ENCODE results near the gene ACACA.
"Not testable (repeated sequence)": the region's sequence is repeated elsewhere in the genome, so short reads cannot be mapped to it uniquely, and the experiment has no call there.

The ACACA gene

GRCh38 chr17:37446027-37446426 lies 39.4 kb upstream of the ACACA start:
- peaks cover 3% of the 10 kb centered on the region for H3F3A ChIP-seq (ENCODE audit: insufficient read depth, low read length)
- no peak overlapping the region for H3K27ac ChIP-seq (ENCODE audit: low read length)
- no peaks in the 10 kb centered on the region for H3K27me3 ChIP-seq (replicated peaks; ENCODE audit: insufficient read depth, low read length)
- H3K4me3 ChIP-seq (ENCODE audit: low read length), result no peak overlapping the region
- TF ChIP-seq EZH2 (optimal IDR thresholded peaks at IDR 0.05; ENCODE audit: low read depth, low read length), result no peak
- no peak for TF ChIP-seq CTCF (IDR thresholded peaks at IDR 0.05; ENCODE audit: low read length)
- no peak for TF ChIP-seq EZH2phosphoT487 (IDR thresholded peaks at IDR 0.05; ENCODE audit: low read length)
- no peaks in the 10 kb centered on the region for H3K79me2 ChIP-seq (ENCODE audit: low read length)
- H3K9me2 ChIP-seq (replicated peaks; ENCODE audit: insufficient read depth, low read length), result no peaks in the 10 kb centered on the region
- no peak for DNase-seq
- H4K20me1 ChIP-seq (ENCODE audit: insufficient read depth, low read length), result no peaks in the 10 kb centered on the region
- peaks cover 20% of the 10 kb centered on the region for H3K4me1 ChIP-seq (ENCODE audit: low read length)
- H2AFZ ChIP-seq (ENCODE audit: low read length), result no peak overlapping the region
- H3K9ac ChIP-seq (ENCODE audit: low read length), result no peak overlapping the region
- no peaks in the 10 kb centered on the region; the same call in 1 of the 2 replicates for H3K36me3 ChIP-seq (replicated peaks; ENCODE audit: insufficient read depth, low read length)
- no peak overlapping the region for H3K4me2 ChIP-seq (ENCODE audit: low read depth, low read length)
- H3K9me3 ChIP-seq (replicated peaks; ENCODE audit: insufficient read depth, low read length), result no peaks in the 10 kb centered on the region

GRCh38 chr17:37441369-37442014 lies 34.9 kb upstream of the ACACA start:
- peaks cover 22% of the 10 kb centered on the region for H3K4me1 ChIP-seq (ENCODE audit: low read length)
- not testable (repeated sequence) for H3K9me3 ChIP-seq (replicated peaks; ENCODE audit: insufficient read depth, low read length); H3K27me3 ChIP-seq (replicated peaks; ENCODE audit: insufficient read depth, low read length); H3K9me2 ChIP-seq (replicated peaks; ENCODE audit: insufficient read depth, low read length); H3K9ac ChIP-seq (ENCODE audit: low read length); H3K79me2 ChIP-seq (ENCODE audit: low read length); H3K36me3 ChIP-seq (replicated peaks; ENCODE audit: insufficient read depth, low read length); H2AFZ ChIP-seq (ENCODE audit: low read length); H4K20me1 ChIP-seq (ENCODE audit: insufficient read depth, low read length); H3K4me3 ChIP-seq (ENCODE audit: low read length)
- peak; percentile 38 for DNase-seq
- H3K27ac ChIP-seq (ENCODE audit: low read length), result peak overlapping the region; percentile 77
- H3K4me2 ChIP-seq (ENCODE audit: low read depth, low read length), result peak overlapping the region; percentile 1; the same call in 1 of the 2 replicates
- peaks cover 14% of the 10 kb centered on the region for H3F3A ChIP-seq (ENCODE audit: insufficient read depth, low read length)

- Histone ChIP-seq H3F3A (ENCODE audit: insufficient read depth, low read length) (peaks cover 14% of the 10 kb centered on the region), H3K9me2 (replicated peaks; ENCODE audit: insufficient read depth, low read length) (no peaks in the 10 kb centered on the region), H4K20me1 (ENCODE audit: insufficient read depth, low read length) (no peaks in the 10 kb centered on the region), H3K4me3 (ENCODE audit: low read length) (no peak overlapping the region), H3K79me2 (ENCODE audit: low read length) (no peaks in the 10 kb centered on the region), H3K36me3 (replicated peaks; ENCODE audit: insufficient read depth, low read length) (no peaks in the 10 kb centered on the region; the same call in 1 of the 2 replicates), H2AFZ (ENCODE audit: low read length) (no peak overlapping the region), H3K27me3 (replicated peaks; ENCODE audit: insufficient read depth, low read length) (no peaks in the 10 kb centered on the region), H3K9ac (ENCODE audit: low read length) (no peak overlapping the region), H3K4me1 (ENCODE audit: low read length) (peaks cover 22% of the 10 kb centered on the region), H3K27ac (ENCODE audit: low read length) (peak overlapping the region; percentile 77; the same call in 1 of the 2 replicates), H3K9me3 (replicated peaks; ENCODE audit: insufficient read depth, low read length) (no peaks in the 10 kb centered on the region), H3K4me2 (ENCODE audit: low read depth, low read length) (peak overlapping the region; percentile 1; the same call in 1 of the 2 replicates)
- no peak for TF ChIP-seq EZH2 (optimal IDR thresholded peaks at IDR 0.05; ENCODE audit: low read depth, low read length)
- no peak for TF ChIP-seq EZH2phosphoT487 (IDR thresholded peaks at IDR 0.05; ENCODE audit: low read length)
- TF ChIP-seq CTCF (IDR thresholded peaks at IDR 0.05; ENCODE audit: low read length), result no peak
- peak; percentile 90 for DNase-seq
Observed at GRCh38 chr17:37440424-37440823, 33.8 kb upstream of the ACACA start.

GRCh38 chr17:37438141-37438540 lies 31.5 kb upstream of the ACACA start:
- Histone ChIP-seq H3K79me2 (ENCODE audit: low read length) (no peaks in the 10 kb centered on the region), H3K4me3 (ENCODE audit: low read length) (no peak overlapping the region), H3K27ac (ENCODE audit: low read length) (no peak overlapping the region), H3K9me3 (replicated peaks; ENCODE audit: insufficient read depth, low read length) (no peaks in the 10 kb centered on the region), H3K9me2 (replicated peaks; ENCODE audit: insufficient read depth, low read length) (no peaks in the 10 kb centered on the region), H3K4me1 (ENCODE audit: low read length) (peaks cover 22% of the 10 kb centered on the region), H2AFZ (ENCODE audit: low read length) (no peak overlapping the region), H3F3A (ENCODE audit: insufficient read depth, low read length) (peaks cover 14% of the 10 kb centered on the region), H3K36me3 (replicated peaks; ENCODE audit: insufficient read depth, low read length) (no peaks in the 10 kb centered on the region; the same call in 1 of the 2 replicates), H4K20me1 (ENCODE audit: insufficient read depth, low read length) (no peaks in the 10 kb centered on the region), H3K4me2 (ENCODE audit: low read depth, low read length) (no peak overlapping the region), H3K27me3 (replicated peaks; ENCODE audit: insufficient read depth, low read length) (no peaks in the 10 kb centered on the region), H3K9ac (ENCODE audit: low read length) (no peak overlapping the region)
- TF ChIP-seq CTCF (IDR thresholded peaks at IDR 0.05; ENCODE audit: low read length) (peak; percentile 18; the same call in 1 of the 2 replicates), EZH2 (optimal IDR thresholded peaks at IDR 0.05; ENCODE audit: low read depth, low read length) (no peak)
- DNase-seq, result no peak

Data from MM.1S (cell line).